ENCODE results near the gene MIF4GD.

The MIF4GD gene

GRCh38 chr17:75270966-75271232, at the start of gene MIF4GD:
Gene MIF4GD (minus strand): TSS chr17:75271231. CDS start chr17:75270195, 1,036 bp downstream.
- peaks cover 44% of the 10 kb centered on the region for H3K4me1 ChIP-seq (ENCODE audit: control insufficient read depth, insufficient read depth, low read length)
- peak within 1 kb of the TSS; percentile 86 for H3K4me3 ChIP-seq (ENCODE audit: low read length)
- H3K27me3 ChIP-seq (replicated peaks; ENCODE audit: control insufficient read depth, insufficient read depth, low read length): no peaks in the 10 kb centered on the region
- no peaks in the 10 kb centered on the region for H3K9me3 ChIP-seq (ENCODE audit: control insufficient read depth, low read length)
- H3K9ac ChIP-seq (ENCODE audit: low read length): peak within 1 kb of the TSS; percentile 89
- H3K36me3 ChIP-seq (ENCODE audit: control insufficient read depth, insufficient read depth, low read length, severe bottlenecking): peaks cover 11% of the 10 kb centered on the region
- DNase-seq (ENCODE audit: low read depth): no peak

- Histone ChIP-seq H3K9me3 (ENCODE audit: control insufficient read depth, low read length) (no peaks in the 10 kb centered on the region), H3K4me1 (ENCODE audit: control insufficient read depth, insufficient read depth, low read length) (peaks cover 13% of the 10 kb centered on the region), H3K4me3 (ENCODE audit: low read length) (no peak overlapping the region), H3K36me3 (ENCODE audit: control insufficient read depth, insufficient read depth, low read length, severe bottlenecking) (peaks cover 57% of the 10 kb centered on the region), H3K9ac (ENCODE audit: low read length) (no peak overlapping the region), H3K27me3 (replicated peaks; ENCODE audit: control insufficient read depth, insufficient read depth, low read length) (no peaks in the 10 kb centered on the region)
- DNase-seq (ENCODE audit: low read depth): no peak
These were observed 49.1 kb upstream of the MIF4GD start for GRCh38 chr17:75319904-75320691.

GRCh38 chr17:75318615-75319222, 47.7 kb upstream of the MIF4GD start:
- Histone ChIP-seq H3K36me3 (ENCODE audit: control insufficient read depth, insufficient read depth, low read length, severe bottlenecking) (peaks cover 52% of the 10 kb centered on the region), H3K4me3 (ENCODE audit: low read length) (no peak overlapping the region), H3K9ac (ENCODE audit: low read length) (no peak overlapping the region), H3K4me1 (ENCODE audit: control insufficient read depth, insufficient read depth, low read length) (peaks cover 24% of the 10 kb centered on the region), H3K27me3 (replicated peaks; ENCODE audit: control insufficient read depth, insufficient read depth, low read length) (no peaks in the 10 kb centered on the region), H3K9me3 (ENCODE audit: control insufficient read depth, low read length) (no peaks in the 10 kb centered on the region)
- no peak for DNase-seq (ENCODE audit: low read depth)

- H3K4me1 ChIP-seq (ENCODE audit: control insufficient read depth, insufficient read depth, low read length): peaks cover 26% of the 10 kb centered on the region
- no peak overlapping the region for H3K9ac ChIP-seq (ENCODE audit: low read length)
- no peaks in the 10 kb centered on the region for H3K9me3 ChIP-seq (ENCODE audit: control insufficient read depth, low read length)
- no peak for DNase-seq (ENCODE audit: low read depth)
- H3K27me3 ChIP-seq (replicated peaks; ENCODE audit: control insufficient read depth, insufficient read depth, low read length): no peaks in the 10 kb centered on the region
- H3K36me3 ChIP-seq (ENCODE audit: control insufficient read depth, insufficient read depth, low read length, severe bottlenecking): peaks cover 48% of the 10 kb centered on the region
- no peak overlapping the region for H3K4me3 ChIP-seq (ENCODE audit: low read length)
These were observed 47.2 kb upstream of the MIF4GD start for GRCh38 chr17:75318211-75318610.

- Histone ChIP-seq H3K9me3 (ENCODE audit: control insufficient read depth, low read length) (no peaks in the 10 kb centered on the region), H3K36me3 (ENCODE audit: control insufficient read depth, insufficient read depth, low read length, severe bottlenecking) (peaks cover 47% of the 10 kb centered on the region), H3K9ac (ENCODE audit: low read length) (no peak overlapping the region), H3K27me3 (replicated peaks; ENCODE audit: control insufficient read depth, insufficient read depth, low read length) (no peaks in the 10 kb centered on the region), H3K4me1 (ENCODE audit: control insufficient read depth, insufficient read depth, low read length) (peaks cover 29% of the 10 kb centered on the region), H3K4me3 (ENCODE audit: low read length) (no peak overlapping the region)
- no peak for DNase-seq (ENCODE audit: low read depth)
These were observed 46.6 kb upstream of the MIF4GD start for GRCh38 chr17:75317671-75318070.

GRCh38 chr17:75316253-75316652, 45.2 kb upstream of the MIF4GD start:
- DNase-seq (ENCODE audit: low read depth): no peak
- Histone ChIP-seq H3K27me3 (replicated peaks; ENCODE audit: control insufficient read depth, insufficient read depth, low read length) (no peaks in the 10 kb centered on the region), H3K36me3 (ENCODE audit: control insufficient read depth, insufficient read depth, low read length, severe bottlenecking) (peaks cover 35% of the 10 kb centered on the region), H3K9ac (ENCODE audit: low read length) (no peak overlapping the region), H3K4me3 (ENCODE audit: low read length) (no peak overlapping the region), H3K9me3 (ENCODE audit: control insufficient read depth, low read length) (no peaks in the 10 kb centered on the region), H3K4me1 (ENCODE audit: control insufficient read depth, insufficient read depth, low read length) (peaks cover 31% of the 10 kb centered on the region)

- Histone ChIP-seq H3K4me3 (ENCODE audit: low read length) (no peak overlapping the region), H3K9me3 (ENCODE audit: control insufficient read depth, low read length) (no peaks in the 10 kb centered on the region), H3K9ac (ENCODE audit: low read length) (no peak overlapping the region), H3K36me3 (ENCODE audit: control insufficient read depth, insufficient read depth, low read length, severe bottlenecking) (peaks cover 29% of the 10 kb centered on the region), H3K4me1 (ENCODE audit: control insufficient read depth, insufficient read depth, low read length) (peaks cover 31% of the 10 kb centered on the region), H3K27me3 (replicated peaks; ENCODE audit: control insufficient read depth, insufficient read depth, low read length) (no peaks in the 10 kb centered on the region)
- no peak for DNase-seq (ENCODE audit: low read depth)
These were observed 44.7 kb upstream of the MIF4GD start for GRCh38 chr17:75315541-75316243.

GRCh38 chr17:75313941-75314551, 43.0 kb upstream of the MIF4GD start:
- H3K27me3 ChIP-seq (replicated peaks; ENCODE audit: control insufficient read depth, insufficient read depth, low read length): no peaks in the 10 kb centered on the region
- peak overlapping the region; percentile 34 for H3K9ac ChIP-seq (ENCODE audit: low read length)
- peaks cover 15% of the 10 kb centered on the region for H3K36me3 ChIP-seq (ENCODE audit: control insufficient read depth, insufficient read depth, low read length, severe bottlenecking)
- no peak for DNase-seq (ENCODE audit: low read depth)
- no peaks in the 10 kb centered on the region for H3K9me3 ChIP-seq (ENCODE audit: control insufficient read depth, low read length)
- peaks cover 41% of the 10 kb centered on the region for H3K4me1 ChIP-seq (ENCODE audit: control insufficient read depth, insufficient read depth, low read length)
- H3K4me3 ChIP-seq (ENCODE audit: low read length): no peak overlapping the region

GRCh38 chr17:75308732-75309629, 38.0 kb upstream of the MIF4GD start:
- H3K4me3 ChIP-seq (ENCODE audit: low read length): no peak overlapping the region
- peak overlapping the region; percentile 78 for H3K9ac ChIP-seq (ENCODE audit: low read length)
- no peak for DNase-seq (ENCODE audit: low read depth)
- H3K4me1 ChIP-seq (ENCODE audit: control insufficient read depth, insufficient read depth, low read length): peaks cover 36% of the 10 kb centered on the region
- H3K9me3 ChIP-seq (ENCODE audit: control insufficient read depth, low read length): no peaks in the 10 kb centered on the region
- no peaks in the 10 kb centered on the region for H3K36me3 ChIP-seq (ENCODE audit: control insufficient read depth, insufficient read depth, low read length, severe bottlenecking)
- no peaks in the 10 kb centered on the region for H3K27me3 ChIP-seq (replicated peaks; ENCODE audit: control insufficient read depth, insufficient read depth, low read length)

- Histone ChIP-seq H3K4me1 (ENCODE audit: control insufficient read depth, insufficient read depth, low read length) (peaks cover 32% of the 10 kb centered on the region), H3K9ac (ENCODE audit: low read length) (peak overlapping the region; percentile 78), H3K27me3 (replicated peaks; ENCODE audit: control insufficient read depth, insufficient read depth, low read length) (no peaks in the 10 kb centered on the region), H3K4me3 (ENCODE audit: low read length) (no peak overlapping the region), H3K36me3 (ENCODE audit: control insufficient read depth, insufficient read depth, low read length, severe bottlenecking) (no peaks in the 10 kb centered on the region), H3K9me3 (ENCODE audit: control insufficient read depth, low read length) (no peaks in the 10 kb centered on the region)
- no peak for DNase-seq (ENCODE audit: low read depth)
These were observed 37.1 kb upstream of the MIF4GD start for GRCh38 chr17:75307957-75308731.

Data from adipocyte (in vitro differentiated cells).